Activated CD4-positive, alpha-beta memory T cell treated with anti-CD3 and anti-CD28 coated beads, Interleukin-2, amount 10 ng/mL, durations not matched to agents 7 days and 5 days (primary cell): ENCODE data around the gene TSKS. TPM values are rescaled to one million over a fixed set of nuclear protein-coding genes. Genes with fewer than 3 reads are reported as not detected.

Experiments used
- CTCF ChIA-PET: fragments of 350-600 bp; sonication (Branson Sonifier 250); formaldehyde crosslinking; loops from one replicate; lab custom pipeline; 2021; ENCODE audit warnings: antibody characterized with exemption, inconsistent platforms; lab: Charles Lee
- POLR2A ChIA-PET: fragments of 350-600 bp; sonication (Branson Sonifier 250); formaldehyde crosslinking; loops from one replicate; lab custom pipeline; 2021; ENCODE audit warnings: antibody characterized with exemption; lab: Charles Lee
- DNase-seq: peaks from one replicate; pipeline ENCODE4 v3.0.0-alpha.2; 2020
- H3K27ac Mint-ChIP-seq: one replicate; pipeline ENCODE4 v1.8.0; 2021; ENCODE audit warnings: mild to moderate bottlenecking, mixed read lengths
- H3K27me3 Mint-ChIP-seq: one replicate; pipeline ENCODE4 v1.8.0; 2021; ENCODE audit warnings: mixed read lengths
- H3K36me3 Mint-ChIP-seq: one replicate; pipeline ENCODE4 v1.8.0; 2021; ENCODE audit warnings: low read depth, mixed read lengths
- H3K4me1 Mint-ChIP-seq: one replicate; pipeline ENCODE4 v1.8.0; 2021; ENCODE audit warnings: mixed read lengths
- H3K4me3 Mint-ChIP-seq: one replicate; pipeline ENCODE4 v1.8.0; 2021; ENCODE audit warnings: mild to moderate bottlenecking, mixed read lengths
- H3K9me3 Mint-ChIP-seq: one replicate; pipeline ENCODE4 v1.8.0; 2021; ENCODE audit warnings: mixed read lengths
- total RNA-seq, 2 experiments: library from RNA; stranded (reverse); gene quantifications; one replicate each; pipeline ENCODE4 v1.2.3, GENCODE V29; 2021

TSKS gene
- total RNA-seq, 2 experiments from 2014 or later: 0.63 to 0.86 TPM

- peak overlapping the region; percentile 40 for H3K27ac Mint-ChIP-seq
- H3K9me3 Mint-ChIP-seq: peaks cover 5% of the 10 kb centered on the region
- POLR2A ChIA-PET: interaction anchor here (1.3 kb wide), 1 partner anchor 132 kb away, joined by 3 read pairs; no protein-coding TSS in a partner anchor
- no peaks in the 10 kb centered on the region for H3K36me3 Mint-ChIP-seq
- no peak for DNase-seq
- H3K27me3 Mint-ChIP-seq: no peaks in the 10 kb centered on the region
- H3K4me3 Mint-ChIP-seq: peak overlapping the region; percentile 76
- peaks cover 25% of the 10 kb centered on the region for H3K4me1 Mint-ChIP-seq
- CTCF ChIA-PET: interaction anchor here (0.9 to 2.1 kb wide), 8 partner anchors 12 to 172 kb away, joined by 3 to 9 read pairs (median 5); partner anchors contain the start of genes AP2A1, PTOV1 and TSKS
Measured at GRCh38 chr19:49718511-49718910, 44.6 kb downstream of the TSKS start.

- Mint-ChIP-seq H3K27me3 (no peaks in the 10 kb centered on the region), H3K27ac (no peak overlapping the region), H3K4me1 (peaks cover 25% of the 10 kb centered on the region), H3K36me3 (no peaks in the 10 kb centered on the region), H3K9me3 (peaks cover 5% of the 10 kb centered on the region), H3K4me3 (no peak overlapping the region)
- POLR2A ChIA-PET: interaction anchor here (1.5 kb wide), 1 partner anchor 51 kb away, joined by 6 read pairs; the partner anchor contains the start of gene AP2A1
- CTCF ChIA-PET: interaction anchor here (1.0 to 2.1 kb wide), 4 partner anchors 26 to 107 kb away, joined by 3 to 7 read pairs (median 3); partner anchors contain the start of genes AP2A1 and CPT1C
- DNase-seq: no peak
Measured at GRCh38 chr19:49716154-49716553, 47.0 kb downstream of the TSKS start.

DNA sequence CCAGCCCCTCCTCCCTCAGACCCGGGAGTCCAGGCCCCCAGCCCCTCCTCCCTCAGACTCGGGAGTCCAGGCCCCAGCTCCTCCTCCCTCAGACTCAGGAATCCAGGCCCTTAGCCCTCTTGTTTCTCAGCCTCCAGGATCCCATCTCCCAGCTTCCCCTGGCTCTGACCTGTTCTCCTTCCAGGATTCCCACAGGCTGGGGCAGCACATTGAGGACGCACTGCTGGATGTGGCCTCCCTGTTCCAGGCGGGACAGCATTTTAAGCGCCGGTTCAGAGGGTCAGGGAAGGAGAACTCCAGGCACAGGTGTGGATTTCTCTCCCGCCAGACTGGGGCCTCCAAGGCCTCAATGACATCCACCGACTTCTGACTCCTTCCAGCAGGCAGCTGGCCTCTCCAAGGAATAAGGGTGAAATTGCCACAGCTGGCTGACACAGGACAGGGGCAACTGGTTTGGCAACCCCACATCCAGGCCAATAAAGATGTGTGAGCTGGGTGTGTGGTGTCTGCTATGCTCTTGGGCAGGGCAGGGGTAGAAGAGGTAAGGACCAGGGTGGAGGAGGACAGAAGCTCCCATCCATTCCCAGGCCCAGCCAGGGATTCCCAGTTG is 49.8 kb downstream of the TSKS start:
- Mint-ChIP-seq H3K4me3 (no peak overlapping the region), H3K9me3 (peaks cover 5% of the 10 kb centered on the region), H3K4me1 (peaks cover 18% of the 10 kb centered on the region), H3K36me3 (no peaks in the 10 kb centered on the region), H3K27ac (no peak overlapping the region), H3K27me3 (no peaks in the 10 kb centered on the region)
- ChIA-PET CTCF (no interaction called here), POLR2A (no interaction called here)
- no peak for DNase-seq

DNA sequence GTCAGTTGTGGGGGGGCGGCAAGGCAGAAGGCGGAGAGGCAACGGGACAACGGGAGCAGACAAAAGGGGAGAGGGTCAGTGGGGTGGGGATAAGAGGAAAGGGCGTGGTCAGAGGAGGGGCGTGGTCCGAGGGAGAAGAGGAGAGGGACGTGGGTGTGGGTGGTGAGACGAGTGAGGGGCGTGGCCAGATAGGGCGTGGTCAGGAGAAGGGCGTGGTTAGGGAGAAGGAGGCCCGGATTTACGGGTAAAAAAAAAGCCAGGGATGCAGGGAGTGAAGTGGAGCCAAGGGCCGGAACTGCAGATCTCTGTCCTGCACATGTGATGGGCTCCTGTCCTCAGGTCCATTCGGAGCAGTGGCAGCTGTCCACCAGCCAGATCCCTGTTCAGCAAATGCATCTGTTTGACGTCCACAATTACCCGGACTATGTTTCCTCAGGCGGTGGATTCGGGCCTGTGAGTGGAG is 50.7 kb downstream of the TSKS start:
- Mint-ChIP-seq H3K27me3 (no peaks in the 10 kb centered on the region), H3K27ac (no peak overlapping the region), H3K36me3 (no peaks in the 10 kb centered on the region), H3K4me3 (no peak overlapping the region), H3K4me1 (peaks cover 13% of the 10 kb centered on the region), H3K9me3 (peaks cover 5% of the 10 kb centered on the region)
- ChIA-PET CTCF (no interaction called here), POLR2A (no interaction called here)
- DNase-seq: no peak

DNA sequence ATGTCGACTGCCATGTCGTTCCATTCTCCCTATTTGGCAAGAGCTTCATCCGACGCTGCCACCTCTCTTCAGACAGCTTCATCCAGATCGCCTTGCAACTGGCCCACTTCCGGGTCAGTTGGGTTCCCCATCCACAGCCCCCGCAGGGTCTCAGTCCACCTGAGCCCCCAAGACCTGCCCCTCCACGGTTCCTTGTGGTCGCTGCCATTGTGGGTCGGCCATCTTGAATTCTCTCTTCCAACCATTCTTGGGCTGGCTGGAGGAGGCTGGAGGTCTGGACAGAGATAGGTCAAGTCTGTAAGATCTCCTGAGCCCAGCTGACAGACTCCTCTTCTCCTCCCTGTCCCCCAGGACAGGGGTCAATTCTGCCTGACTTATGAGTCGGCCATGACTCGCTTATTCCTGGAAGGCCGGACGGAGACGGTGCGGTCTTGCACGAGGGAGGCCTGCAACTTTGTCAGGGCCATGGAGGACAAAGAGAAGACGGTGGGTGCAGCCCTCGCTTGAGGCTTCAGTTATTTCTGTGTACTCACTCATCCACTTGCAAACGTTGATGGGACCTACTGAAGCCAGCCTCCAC is 52.6 kb downstream of the TSKS start:
- no peak overlapping the region for H3K4me3 Mint-ChIP-seq
- POLR2A ChIA-PET: no interaction called here
- H3K27ac Mint-ChIP-seq: no peak overlapping the region
- CTCF ChIA-PET: no interaction called here
- H3K9me3 Mint-ChIP-seq: peaks cover 2% of the 10 kb centered on the region
- H3K36me3 Mint-ChIP-seq: no peaks in the 10 kb centered on the region
- H3K4me1 Mint-ChIP-seq: peaks cover 5% of the 10 kb centered on the region
- DNase-seq: no peak
- H3K27me3 Mint-ChIP-seq: no peaks in the 10 kb centered on the region

DNA sequence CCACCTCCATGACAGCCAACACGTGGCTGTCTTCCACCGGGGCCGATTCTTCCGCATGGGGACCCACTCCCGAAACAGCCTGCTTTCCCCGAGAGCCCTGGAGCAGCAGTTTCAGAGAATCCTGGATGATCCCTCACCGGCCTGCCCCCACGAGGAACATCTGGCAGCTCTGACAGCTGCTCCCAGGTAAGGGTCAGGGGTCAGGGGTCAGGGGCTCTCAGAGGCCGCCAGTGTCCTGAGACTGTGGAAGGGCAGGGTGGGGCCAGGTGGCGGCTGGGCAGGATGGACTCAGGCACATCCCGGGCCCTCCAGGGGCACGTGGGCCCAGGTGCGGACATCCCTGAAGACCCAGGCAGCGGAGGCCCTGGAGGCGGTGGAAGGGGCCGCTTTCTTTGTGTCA is 57.2 kb downstream of the TSKS start:
- H3K36me3 Mint-ChIP-seq: no peaks in the 10 kb centered on the region
- no peak for DNase-seq
- CTCF ChIA-PET: no interaction called here
- H3K27ac Mint-ChIP-seq: no peak overlapping the region
- H3K27me3 Mint-ChIP-seq: peaks cover 5% of the 10 kb centered on the region
- H3K4me3 Mint-ChIP-seq: no peak overlapping the region
- POLR2A ChIA-PET: no interaction called here
- no peaks in the 10 kb centered on the region for H3K4me1 Mint-ChIP-seq
- H3K9me3 Mint-ChIP-seq: no peaks in the 10 kb centered on the region

GRCh38 chr19:49704888-49705642 is 58.0 kb downstream of the TSKS start:
- no peak for DNase-seq
- Mint-ChIP-seq H3K4me3 (no peak overlapping the region), H3K27ac (no peak overlapping the region), H3K9me3 (no peaks in the 10 kb centered on the region), H3K4me1 (no peaks in the 10 kb centered on the region), H3K36me3 (no peaks in the 10 kb centered on the region), H3K27me3 (peaks cover 5% of the 10 kb centered on the region)
- POLR2A ChIA-PET: no interaction called here
- CTCF ChIA-PET: interaction anchor here (1.2 kb wide), 1 partner anchor 12 kb away, joined by 4 read pairs; no protein-coding TSS in a partner anchor

DNA sequence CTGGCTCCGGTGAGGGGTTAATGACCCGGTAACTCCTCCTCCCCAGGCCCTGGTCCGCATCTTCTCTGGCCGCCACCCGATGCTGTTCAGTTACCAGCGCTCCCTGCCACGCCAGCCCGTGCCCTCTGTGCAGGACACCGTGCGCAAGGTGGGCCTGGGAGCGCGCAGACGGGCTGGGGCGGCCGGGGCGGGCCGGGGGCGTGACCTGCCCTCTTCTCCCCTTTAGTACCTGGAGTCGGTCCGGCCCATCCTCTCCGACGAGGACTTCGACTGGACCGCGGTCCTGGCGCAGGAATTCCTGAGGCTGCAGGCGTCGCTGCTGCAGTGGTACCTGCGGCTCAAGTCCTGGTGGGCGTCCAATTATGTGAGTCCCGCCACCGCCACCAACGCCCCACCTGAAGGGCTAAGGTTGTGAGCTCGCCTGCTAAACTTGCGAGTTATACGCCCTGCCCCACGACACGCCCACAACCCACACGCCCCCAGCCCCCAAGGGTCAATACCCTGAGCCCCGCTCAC is 61.8 kb downstream of the TSKS start:
- Mint-ChIP-seq H3K4me1 (no peaks in the 10 kb centered on the region), H3K27ac (no peak overlapping the region), H3K36me3 (no peaks in the 10 kb centered on the region), H3K27me3 (peaks cover 8% of the 10 kb centered on the region), H3K4me3 (no peak overlapping the region), H3K9me3 (no peaks in the 10 kb centered on the region)
- ChIA-PET CTCF (no interaction called here), POLR2A (no interaction called here)
- DNase-seq: no peak

- no peak for DNase-seq
- Mint-ChIP-seq H3K9me3 (no peaks in the 10 kb centered on the region), H3K4me3 (no peak overlapping the region), H3K36me3 (no peaks in the 10 kb centered on the region), H3K27ac (no peak overlapping the region), H3K27me3 (peaks cover 8% of the 10 kb centered on the region), H3K4me1 (no peaks in the 10 kb centered on the region)
- CTCF ChIA-PET: interaction anchor here (1.1 kb wide), 1 partner anchor 17 kb away, joined by 3 read pairs; no protein-coding TSS in a partner anchor
- POLR2A ChIA-PET: no interaction called here
Measured at GRCh38 chr19:49700563-49700962, 62.5 kb downstream of the TSKS start.

DNA sequence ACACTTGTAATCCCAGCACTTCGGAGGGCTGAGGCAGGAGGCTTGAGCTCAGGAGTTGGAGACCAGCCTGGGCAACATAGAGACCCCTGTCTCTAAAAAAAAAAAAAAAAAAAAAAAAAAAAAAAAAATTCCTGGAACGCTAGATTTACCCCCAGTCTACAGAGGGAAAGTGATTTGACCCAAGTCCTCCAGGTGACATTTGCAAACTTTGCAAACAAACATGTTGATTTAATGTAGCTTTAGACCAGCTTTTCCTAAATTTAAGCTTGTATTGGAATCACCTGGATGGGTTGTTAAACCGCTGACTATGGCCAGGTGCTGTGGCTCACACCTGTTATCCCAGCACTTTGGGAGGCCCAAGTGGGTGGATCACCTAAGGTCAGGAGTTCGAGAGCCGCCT is 63.7 kb downstream of the TSKS start:
- H3K27ac Mint-ChIP-seq: no peak overlapping the region
- no peaks in the 10 kb centered on the region for H3K9me3 Mint-ChIP-seq
- peaks cover 9% of the 10 kb centered on the region for H3K27me3 Mint-ChIP-seq
- no peak for DNase-seq
- POLR2A ChIA-PET: no interaction called here
- H3K36me3 Mint-ChIP-seq: no peaks in the 10 kb centered on the region
- CTCF ChIA-PET: interaction anchor here (0.7 to 2.5 kb wide), 5 partner anchors 14 to 398 kb away, joined by 3 to 9 read pairs (median 3); no protein-coding TSS in a partner anchor
- no peaks in the 10 kb centered on the region for H3K4me1 Mint-ChIP-seq
- H3K4me3 Mint-ChIP-seq: no peak overlapping the region

GRCh38 chr19:49696865-49697264 is 66.2 kb downstream of the TSKS start:
- DNase-seq: no peak
- Mint-ChIP-seq H3K36me3 (no peaks in the 10 kb centered on the region), H3K27me3 (peaks cover 19% of the 10 kb centered on the region), H3K4me3 (no peak overlapping the region), H3K27ac (no peak overlapping the region), H3K4me1 (peaks cover 3% of the 10 kb centered on the region), H3K9me3 (no peaks in the 10 kb centered on the region)
- ChIA-PET CTCF (no interaction called here), POLR2A (no interaction called here)

- POLR2A ChIA-PET: no interaction called here
- DNase-seq: no peak
- H3K36me3 Mint-ChIP-seq: no peaks in the 10 kb centered on the region
- H3K27ac Mint-ChIP-seq: no peak overlapping the region
- peaks cover 7% of the 10 kb centered on the region for H3K4me1 Mint-ChIP-seq
- no peak overlapping the region for H3K4me3 Mint-ChIP-seq
- CTCF ChIA-PET: interaction anchor here (0.6 kb wide), 1 partner anchor 15 kb away, joined by 3 read pairs; no protein-coding TSS in a partner anchor
- H3K9me3 Mint-ChIP-seq: no peaks in the 10 kb centered on the region
- peaks cover 19% of the 10 kb centered on the region for H3K27me3 Mint-ChIP-seq
Measured at GRCh38 chr19:49696115-49696514, 67.0 kb downstream of the TSKS start.

DNA sequence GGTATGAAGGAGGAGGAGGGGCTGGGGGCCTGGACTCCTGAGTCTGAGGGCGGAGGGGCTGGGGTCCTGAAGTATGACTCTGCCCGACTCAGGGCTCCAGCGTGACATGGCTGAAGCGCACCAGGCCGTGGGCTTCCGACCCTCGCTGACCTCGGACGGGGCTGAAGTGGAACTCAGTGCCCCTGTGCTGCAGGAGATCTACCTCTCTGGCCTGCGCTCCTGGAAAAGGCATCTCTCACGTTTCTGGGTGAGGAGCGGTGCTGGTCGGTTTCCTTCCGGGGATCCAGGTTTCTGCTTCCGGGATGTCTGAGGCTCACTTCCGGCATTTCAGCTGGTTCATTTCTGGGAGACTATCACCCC is 71.0 kb downstream of the TSKS start:
- no peak for DNase-seq
- ChIA-PET CTCF (interaction anchor here (0.7 kb wide), 1 partner anchor 60 kb away, joined by 3 read pairs; no protein-coding TSS in a partner anchor), POLR2A (no interaction called here)
- Mint-ChIP-seq H3K4me3 (no peak overlapping the region), H3K27me3 (peaks cover 23% of the 10 kb centered on the region), H3K27ac (no peak overlapping the region), H3K4me1 (peaks cover 33% of the 10 kb centered on the region), H3K9me3 (no peaks in the 10 kb centered on the region), H3K36me3 (peaks cover 12% of the 10 kb centered on the region)
